Measurements from ENCODE around the gene BRIP1.
"Not testable (repeated sequence)": the region's sequence is repeated elsewhere in the genome, so short reads cannot be mapped to it uniquely, and the experiment has no call there.

The BRIP1 gene

DNA sequence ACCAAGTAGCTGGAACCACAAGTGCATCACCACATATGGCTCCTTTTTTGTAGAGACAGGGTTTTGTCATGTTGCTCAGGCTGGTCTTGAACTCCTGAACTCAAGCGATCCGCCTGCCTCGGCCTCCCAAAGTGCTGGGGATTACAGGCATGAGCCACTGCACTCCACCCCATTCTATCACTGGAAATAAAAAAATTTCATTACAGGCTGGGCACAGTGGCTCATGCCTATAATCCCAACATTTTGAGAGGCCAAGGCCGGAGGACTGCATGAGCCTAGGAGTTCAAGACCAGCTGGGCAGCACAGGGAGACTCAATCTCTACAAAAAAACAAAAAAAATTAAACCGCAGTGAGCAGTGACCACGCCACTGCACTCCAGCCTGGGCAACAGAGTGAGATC, 60.1 kb downstream of the BRIP1 start:
- no peak for DNase-seq (ENCODE audit: low read depth in 2 of 2)

DNA sequence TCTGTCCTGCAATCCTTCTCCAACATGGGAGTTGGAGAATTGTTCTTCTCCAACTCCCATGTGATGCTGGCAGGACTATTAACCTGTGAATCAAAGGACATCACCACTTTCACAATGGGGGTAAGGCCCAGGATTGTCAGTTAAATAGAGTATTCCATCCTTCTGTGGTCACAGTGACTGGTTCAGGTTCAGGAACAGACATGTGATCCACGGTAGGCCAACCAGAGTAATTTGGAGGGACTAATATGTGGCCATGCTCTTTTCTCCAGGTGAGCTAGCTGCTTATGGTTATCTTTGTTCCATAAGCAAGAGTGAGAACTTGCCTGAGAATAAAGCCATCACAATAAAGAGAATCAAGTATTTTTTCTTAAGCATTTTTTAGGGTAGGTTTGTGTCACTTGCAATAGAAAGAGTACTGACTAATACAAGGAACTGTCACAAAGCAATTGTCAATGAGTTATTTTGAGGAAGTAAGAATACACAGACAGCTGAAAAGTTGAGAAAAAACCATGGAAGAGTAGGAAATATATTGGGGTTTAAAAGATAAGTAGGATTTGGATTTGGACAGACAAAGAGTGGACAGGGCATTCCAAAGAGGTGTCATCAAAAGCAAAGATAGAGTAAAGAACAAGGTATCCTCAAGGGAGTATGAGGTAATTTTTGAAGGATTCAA, 63.4 kb downstream of the BRIP1 start:
- no peak for DNase-seq (ENCODE audit: low read depth in 2 of 2)

DNA sequence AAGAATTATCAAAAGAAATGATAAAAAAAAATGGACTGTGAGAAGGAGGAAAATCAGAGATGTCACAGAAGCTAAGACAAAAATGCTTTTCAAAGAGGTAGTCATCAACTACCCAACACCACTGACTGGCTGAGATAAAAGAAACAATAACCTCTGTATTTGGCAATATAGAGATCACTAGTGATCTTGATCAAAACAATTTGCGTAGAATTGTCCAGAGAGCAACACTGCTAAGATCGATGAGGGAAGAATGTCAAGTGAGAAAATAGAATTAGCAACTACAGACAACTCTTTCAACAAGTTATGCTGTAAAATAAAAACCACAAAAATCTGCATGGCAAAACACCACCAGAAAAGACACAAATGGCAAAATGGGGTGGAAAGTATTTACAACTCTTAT, 66.0 kb downstream of the BRIP1 start:
- no peak for DNase-seq (ENCODE audit: low read depth in 2 of 2)

DNA sequence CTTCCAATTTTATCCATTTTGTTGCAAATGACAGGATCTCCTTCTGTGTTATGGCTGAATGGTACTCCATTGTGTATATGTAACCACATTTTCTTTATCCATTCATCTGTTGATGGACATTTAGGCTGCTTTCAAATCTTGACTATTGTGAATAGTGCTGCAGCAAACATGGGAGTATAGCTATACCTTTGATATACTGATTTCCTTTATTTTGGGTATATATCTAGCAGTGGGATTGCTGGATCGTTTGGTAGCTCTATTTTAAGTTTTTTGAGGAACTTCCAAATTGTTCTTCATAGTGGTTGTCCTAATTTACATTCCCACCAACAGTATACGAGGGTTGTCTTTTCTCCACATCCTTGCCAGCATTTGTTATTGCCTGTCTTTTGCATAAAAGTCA, 67.8 kb downstream of the BRIP1 start:
- DNase-seq (ENCODE audit: low read depth in 2 of 2) = no peak

DNA sequence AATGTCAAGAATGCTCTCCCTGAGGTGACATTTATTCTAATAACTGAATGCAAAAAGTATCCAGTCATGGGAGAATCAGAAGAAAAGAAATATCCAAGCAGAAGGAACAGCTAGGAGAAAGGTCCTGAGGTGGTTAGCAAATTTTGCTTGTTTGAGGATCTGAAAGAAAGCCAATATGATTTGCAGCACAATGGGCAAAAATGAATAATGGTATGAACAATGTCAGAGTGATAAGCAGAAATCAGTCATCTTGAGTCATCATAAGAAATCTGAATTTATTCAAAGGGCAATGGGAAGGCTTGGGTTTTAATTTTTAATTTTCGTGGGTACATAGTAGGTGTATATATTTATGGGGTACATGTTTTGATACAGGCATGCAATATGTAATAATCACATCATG, 68.5 kb downstream of the BRIP1 start:
- DNase-seq (ENCODE audit: low read depth in 2 of 2) = no peak

DNA sequence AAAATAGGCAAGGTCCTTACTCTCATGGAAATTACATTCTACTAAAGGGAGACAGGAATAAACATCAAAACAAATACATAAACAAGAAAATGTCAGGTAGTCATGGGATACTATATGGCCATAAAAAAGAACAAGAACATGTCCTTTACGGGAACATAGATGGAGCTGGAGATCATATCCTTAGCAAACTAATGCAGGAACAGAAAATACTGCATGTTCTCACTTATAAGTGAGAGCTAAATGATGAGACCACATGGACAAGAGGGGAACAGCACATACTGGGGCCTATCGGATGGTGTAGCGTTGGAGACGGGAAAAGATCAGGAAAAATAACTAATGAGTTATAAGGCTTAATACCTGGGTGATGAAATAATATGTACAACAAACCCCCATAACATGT, 69.1 kb downstream of the BRIP1 start:
- no peak for DNase-seq (ENCODE audit: low read depth in 2 of 2)

DNA sequence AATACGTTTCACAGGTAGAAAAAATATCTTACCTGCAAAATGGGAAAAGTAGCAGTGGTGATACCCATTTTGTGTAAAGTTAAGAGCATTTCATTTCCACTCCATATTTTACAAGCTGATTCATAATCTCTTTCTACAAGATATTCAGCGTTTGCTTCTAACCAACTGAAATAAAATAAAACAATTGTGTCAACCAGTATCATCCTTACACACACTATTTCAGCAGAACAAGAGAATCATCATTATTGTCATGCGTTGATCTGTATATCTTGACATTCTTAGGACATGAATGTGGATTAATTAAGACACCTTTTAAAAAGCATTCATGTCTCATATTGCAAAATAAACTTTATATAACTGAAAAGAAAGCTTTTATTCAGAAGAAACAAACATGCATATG, 69.8 kb downstream of the BRIP1 start:
- DNase-seq (ENCODE audit: low read depth in 2 of 2) = no peak

DNA sequence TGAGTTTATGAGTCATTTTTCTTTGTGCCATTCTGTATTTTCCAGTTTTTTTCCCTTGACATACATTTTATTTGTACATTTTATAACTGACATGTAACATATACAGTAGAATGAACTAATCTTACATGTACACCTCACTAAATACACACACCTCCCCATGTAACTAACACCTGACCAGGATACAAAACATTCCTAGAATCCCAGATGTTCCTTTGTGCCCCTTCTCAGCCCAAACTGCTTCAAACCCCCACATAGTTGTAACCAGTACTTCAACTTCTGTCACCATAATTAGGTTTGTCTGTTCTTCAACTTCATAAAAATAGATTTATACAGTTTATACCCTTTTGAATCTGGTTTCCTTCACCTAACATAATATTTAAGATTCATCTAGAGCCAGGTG, 73.5 kb downstream of the BRIP1 start:
- no peak for DNase-seq (ENCODE audit: low read depth in 2 of 2)

DNA sequence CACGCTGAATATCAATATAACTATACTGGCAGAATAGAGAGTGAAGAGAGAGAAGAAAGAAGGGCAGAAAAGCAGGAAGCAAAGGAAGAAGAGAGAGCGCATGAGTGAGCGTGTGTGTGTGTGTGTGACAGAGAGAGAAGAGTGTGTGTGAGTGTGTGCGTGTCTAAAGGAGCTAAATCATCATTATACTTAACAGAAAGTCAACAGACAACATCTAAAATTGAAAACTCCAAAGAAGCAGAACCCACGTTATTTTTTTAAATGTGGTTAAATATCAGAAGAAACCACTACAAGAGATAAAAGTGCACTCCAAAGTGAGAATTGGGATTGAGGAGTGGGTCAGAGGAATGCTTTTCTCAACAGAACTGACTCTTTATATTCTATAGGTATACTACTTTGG, 77.2 kb downstream of the BRIP1 start:
- DNase-seq (ENCODE audit: low read depth in 2 of 2) = no peak

DNA sequence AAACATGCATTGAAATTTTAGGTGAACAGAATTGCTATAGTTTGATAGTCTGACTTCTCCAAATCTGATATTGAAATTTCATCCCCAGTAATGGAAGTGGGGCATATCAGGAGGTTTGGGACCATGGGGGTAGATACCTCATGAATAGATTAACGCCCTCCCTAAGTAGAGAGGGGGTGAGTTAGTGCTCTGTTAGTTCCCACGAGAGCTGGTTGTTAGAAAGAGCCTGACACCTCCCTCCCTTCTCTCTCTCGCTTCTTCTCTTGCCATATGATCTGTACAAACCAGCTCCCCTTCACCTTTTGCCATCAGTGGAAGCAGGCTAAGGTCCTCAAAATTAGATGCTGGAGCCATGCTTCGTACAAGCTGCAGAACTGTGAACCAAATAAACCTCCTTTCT, 78.8 kb downstream of the BRIP1 start:
- no peak for DNase-seq (ENCODE audit: low read depth in 2 of 2)

DNA sequence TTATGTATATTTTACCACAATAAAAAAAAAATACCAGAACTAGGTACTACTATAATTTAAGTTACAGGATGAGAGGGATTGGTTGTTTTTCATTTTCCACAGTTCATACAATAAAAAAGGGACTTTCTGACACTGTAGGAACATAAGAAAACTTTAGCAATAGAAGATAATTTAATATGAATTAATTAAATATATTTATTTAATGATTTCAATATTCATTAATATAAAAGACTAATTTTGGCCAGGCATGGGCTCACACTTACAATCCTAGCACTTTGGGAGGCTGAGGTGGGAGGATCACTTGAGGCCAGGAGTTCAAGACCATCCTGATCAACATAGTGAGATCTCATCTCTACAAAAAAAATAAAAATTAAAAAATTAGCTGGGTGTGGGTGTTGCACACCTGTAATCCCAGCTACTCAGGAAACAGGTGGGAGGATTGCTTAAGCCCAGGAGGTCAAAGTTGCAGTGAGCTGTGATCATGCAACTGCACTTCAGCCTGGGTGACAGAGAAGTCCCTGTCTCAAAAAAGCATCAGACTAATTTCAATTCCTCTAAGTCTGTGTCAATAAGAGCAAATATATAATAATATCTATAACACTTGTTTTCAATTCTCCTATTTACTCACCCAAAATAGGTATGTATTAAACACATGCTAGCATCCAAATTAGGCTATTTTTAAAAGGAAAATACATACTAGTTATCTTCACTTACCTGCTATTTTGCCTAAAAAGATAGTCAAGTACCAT, 79.6 kb downstream of the BRIP1 start:
- DNase-seq (ENCODE audit: low read depth in 2 of 2) = no peak

DNA sequence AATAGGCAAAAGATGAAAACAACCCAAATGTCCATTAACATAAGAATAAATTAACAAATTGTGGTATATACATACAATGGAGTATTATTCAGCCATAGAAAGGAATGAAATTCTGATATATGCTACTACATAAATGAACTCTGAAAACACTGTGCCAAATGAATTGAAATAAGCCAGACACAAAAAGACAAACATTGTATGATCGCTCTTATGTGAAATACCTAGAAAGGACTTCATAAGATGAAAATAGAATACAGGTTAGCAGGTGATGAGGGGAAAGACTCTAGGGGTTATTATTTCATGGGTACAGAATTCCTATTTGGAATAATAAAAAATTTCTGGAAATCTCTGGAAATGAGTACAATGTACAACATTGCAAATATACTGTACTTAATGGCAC, 80.2 kb downstream of the BRIP1 start:
- no peak for DNase-seq (ENCODE audit: low read depth in 2 of 2)

DNA sequence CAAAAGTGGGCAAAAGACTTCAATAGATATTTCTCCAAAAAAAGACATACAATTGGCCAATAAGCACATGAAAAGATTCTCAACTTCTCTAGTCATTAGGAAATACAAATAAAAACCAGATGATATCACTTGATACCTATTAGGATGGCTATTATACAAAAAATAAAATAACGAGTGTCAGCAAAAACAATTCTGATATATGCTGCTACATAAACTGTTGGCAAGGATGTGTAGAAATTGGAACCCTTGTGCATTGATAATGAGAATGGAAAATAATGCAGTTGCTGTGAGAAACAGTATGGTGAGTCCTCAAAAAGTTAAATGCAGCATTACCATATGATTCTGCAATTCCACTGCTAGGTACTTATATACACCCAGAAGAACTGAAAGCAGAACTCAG, 80.6 kb downstream of the BRIP1 start:
- no peak for DNase-seq (ENCODE audit: low read depth in 2 of 2)

DNA sequence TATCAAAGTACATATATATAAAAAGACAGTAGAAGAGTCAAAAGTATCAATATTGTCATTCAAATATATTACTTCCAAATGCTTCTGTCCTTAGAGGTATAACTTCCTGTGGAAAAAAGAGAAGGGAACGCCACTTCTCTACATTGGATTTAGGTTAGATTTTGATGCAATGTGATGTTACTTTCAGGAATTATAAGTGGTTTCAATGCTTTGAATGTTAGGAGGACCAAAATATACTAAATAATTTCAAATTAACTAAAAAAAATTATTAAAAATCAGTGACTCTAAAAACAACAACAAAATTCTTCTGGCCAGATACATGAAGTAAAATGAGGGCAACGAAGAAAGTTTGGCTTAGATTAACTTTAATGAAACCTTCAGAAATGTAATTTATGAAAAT, 88.0 kb downstream of the BRIP1 start:
- no peak for DNase-seq (ENCODE audit: low read depth in 2 of 2)

DNA sequence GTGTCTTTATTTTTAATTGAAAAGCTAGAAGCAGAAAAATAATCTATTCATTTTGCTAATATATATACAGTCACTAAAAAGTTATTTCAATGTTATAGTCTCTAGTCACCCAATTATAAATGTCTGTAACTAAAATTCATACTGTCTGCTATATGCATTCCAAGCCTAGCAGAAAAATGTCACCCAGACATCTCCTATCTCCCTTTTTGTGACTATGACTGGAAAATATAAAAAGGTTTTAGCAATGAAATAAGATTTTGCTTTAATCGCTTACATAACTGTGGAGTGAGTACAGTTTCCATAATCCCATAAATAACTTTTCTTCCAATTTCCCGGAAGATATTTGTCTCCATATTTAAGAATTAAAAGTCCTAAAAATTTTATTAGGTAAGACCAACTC, 88.6 kb downstream of the BRIP1 start:
- DNase-seq (ENCODE audit: low read depth in 2 of 2) = no peak

DNA sequence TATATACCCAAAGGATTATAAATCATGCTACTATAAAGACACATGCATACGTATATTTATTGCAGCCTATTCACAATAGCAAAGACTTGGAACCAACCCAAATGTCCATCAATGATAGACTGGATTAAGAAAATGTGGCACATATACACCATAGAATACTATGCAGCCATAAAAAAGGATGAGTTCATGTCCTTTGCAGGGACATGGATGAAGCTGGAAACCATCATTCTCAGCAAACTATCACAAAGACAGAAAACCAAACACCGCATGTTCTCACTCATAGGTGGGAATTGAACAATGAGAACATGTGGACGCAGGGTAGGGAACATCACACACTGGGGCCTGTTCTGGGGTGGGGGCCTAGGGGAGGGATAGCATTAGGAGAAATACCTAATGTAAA, 89.2 kb downstream of the BRIP1 start:
- not testable (repeated sequence) for DNase-seq (ENCODE audit: low read depth in 2 of 2)

DNA sequence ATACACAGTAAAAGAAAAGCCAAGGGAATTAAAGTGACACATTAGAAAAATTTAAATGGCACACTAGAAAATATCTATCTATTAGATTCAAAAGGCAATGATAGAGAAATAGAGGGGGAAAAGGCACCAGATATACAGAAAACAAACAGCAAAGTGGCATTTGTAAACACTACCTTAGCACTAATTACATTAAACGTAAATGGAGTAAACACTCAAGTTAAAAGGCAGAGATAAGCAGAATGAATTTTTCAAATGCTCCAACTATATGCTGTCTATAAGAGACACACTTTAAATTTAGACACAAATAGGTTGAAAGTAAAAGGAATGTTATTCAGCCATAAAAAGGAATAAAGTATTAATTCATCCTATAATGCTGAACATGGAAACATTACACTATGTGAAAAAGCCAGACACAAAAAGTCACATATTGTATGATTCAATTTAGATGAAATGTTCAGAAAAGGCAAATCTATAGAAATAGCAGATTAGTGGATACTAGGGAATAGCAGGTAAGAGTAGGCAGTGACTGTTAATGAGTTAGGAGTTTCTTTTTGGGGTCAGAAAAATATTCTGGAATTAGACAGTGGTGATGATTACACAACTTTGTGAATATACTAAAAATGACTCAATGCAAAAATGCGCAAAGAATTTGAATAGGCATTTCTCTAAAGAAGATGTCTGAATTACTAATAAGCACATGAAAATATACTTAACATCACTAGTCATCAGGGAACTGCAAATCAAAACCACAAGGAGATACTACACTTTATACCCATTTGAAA, 92.4 kb downstream of the BRIP1 start:
- DNase-seq (ENCODE audit: low read depth in 2 of 2) = no peak

DNA sequence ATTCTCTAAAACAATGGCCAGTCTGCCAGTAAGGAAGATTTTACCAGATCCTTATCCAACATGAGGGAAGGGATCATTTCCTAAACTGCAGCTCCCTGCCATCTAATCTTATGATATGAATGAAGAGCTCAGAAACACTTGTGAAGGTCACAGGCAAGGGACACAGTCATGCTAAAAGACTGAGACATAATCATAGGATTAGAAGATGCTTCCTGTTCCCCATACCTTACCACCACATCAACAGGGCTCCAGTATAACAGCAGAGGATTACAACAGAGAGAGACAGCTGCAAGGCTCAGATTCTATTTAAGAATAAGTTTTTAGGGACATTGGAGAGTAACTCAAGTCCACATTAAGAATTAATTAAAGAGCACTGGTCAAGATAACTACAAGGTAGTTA, 93.3 kb downstream of the BRIP1 start:
- no peak for DNase-seq (ENCODE audit: low read depth in 2 of 2)

DNA sequence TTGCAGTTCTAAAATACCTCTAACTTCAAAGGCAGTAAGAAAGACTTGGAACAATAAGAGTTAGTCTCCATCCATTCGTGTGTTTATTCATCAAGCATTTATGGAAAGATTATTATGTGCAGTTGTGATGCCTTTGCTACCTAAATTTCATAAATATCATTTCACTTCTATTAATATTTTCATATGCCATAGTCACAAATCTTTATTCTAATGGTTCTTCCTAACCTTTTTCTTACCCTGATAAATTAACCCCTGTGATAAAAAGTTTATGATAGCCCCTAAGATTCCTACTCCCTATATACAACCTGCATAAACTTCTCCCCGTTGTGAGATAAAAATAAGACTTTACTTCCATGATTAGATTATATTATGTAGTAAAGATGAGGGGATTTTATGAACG, 94.9 kb downstream of the BRIP1 start:
- no peak for DNase-seq (ENCODE audit: low read depth in 2 of 2)

DNA sequence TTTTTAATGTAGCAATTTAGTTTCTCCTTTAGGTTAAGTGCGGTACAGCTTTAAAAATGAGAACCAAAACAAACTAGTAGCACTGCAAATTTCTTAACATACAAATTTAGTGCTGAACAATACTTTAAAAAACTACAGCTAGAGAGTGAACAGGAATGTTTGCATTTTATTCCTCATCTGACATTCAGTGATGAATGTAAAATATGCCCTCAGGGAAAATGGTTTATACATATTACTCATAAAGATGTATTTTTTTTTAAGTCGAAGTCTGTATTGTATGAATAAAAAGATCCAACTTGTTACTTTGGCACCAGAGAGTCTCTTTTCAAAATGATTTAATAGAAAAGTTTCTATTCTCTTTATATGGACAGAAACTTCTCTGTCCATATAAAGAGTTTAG, 96.8 kb downstream of the BRIP1 start:
- DNase-seq (ENCODE audit: low read depth in 2 of 2) = no peak

DNA sequence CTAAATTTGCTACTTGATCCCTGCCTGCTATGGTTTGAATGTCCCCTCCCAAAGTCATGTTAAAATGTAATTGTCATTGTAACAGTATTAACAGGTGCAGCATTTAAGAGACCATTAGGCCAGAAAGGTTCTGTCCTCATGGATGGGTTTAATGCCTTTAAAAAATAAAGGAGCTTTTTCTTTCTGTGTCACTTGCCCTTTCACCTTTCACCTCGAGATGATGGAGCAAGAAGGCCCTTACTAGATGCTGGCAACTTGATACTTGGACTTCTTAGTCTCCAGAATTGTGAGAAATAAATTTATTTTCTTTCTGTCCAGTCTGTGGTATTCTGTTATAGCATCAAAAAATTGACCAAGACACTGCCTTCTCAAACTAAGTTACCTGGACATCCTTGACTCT, 98.5 kb downstream of the BRIP1 start:
- no peak for DNase-seq (ENCODE audit: low read depth in 2 of 2)

DNA sequence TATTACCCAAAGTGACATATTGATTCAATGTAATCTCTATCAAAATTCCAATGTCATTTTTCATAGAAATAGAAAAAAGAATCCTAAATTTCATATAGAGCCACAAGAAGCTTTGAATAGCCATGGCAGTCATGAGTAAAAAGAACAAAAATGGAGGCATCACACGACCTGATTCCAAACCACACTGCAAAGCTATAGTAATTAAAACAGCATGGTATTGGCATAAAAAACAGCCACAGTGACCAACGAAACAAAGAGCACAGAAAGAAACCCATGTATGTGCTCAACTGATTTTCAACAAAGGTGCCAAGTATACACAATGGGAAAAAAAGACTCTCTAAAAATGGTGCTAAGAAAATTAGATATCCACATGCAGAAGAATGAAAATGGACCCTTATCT, 101.5 kb downstream of the BRIP1 start:
- no peak for DNase-seq (ENCODE audit: low read depth in 2 of 2)

DNA sequence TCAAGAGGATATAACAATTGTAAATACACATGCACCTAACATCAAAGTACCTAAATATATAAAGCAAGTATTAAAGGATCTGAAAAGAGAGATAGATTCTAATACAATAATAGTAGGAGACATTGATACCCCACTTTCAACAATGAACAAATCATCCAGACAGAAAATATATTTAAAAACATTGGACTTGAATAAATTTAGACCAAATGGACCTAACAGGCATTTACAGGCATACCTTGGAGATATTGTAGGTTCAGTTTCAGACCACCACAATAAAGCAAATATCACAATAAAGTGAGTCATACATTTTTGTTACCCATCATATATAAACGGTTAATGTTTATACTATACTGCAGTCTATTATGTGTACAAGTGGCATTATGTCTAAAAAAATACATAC, 104.0 kb downstream of the BRIP1 start:
- DNase-seq (ENCODE audit: low read depth in 2 of 2) = no peak
